Fibroblast of upper back skin (primary cell): ENCODE measurements around the gene KPNA4.

ENCODE experiments used
- DNase-seq: peaks from one replicate; pipeline ENCODE4 v3.0.0-alpha.2; 2013

KPNA4 gene

DNA sequence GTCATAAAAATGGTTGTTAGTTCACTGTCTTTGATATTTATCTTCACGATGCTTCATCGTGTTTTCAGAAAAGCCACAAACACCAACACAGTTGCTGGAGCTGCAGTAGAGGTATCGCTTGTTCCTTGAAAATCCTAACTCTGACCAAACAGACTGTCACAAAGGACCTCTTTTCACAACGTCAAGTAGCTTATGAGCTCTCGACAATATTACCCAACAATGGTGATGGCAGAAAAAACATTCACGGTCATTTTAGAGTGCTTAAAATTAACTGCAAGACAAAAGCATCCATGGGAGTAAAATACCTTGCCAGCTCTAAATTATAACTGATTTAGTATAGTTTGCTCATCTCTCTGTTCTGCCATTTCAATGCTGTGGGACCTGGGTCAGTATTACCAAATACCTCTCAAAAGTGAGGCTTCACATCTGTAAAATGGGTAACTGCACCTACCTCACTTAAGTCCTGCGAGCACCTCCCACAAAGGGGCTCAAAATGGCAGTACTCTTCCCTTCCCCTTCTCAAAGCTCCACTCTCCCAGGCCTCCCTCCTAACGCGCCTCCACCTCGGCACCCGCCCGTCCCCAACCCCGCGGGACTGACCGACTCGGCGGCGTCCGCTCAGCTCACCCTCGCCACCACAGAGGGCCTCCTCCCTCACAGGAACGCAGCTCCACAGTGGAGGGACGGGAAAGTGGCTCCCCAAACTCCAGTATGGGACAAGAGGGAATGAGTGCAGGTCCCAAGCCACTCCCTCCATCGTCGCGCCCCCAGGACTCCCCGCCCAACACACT lies 116.3 kb downstream of the KPNA4 start:
- DNase-seq, result peak; percentile 17

DNA sequence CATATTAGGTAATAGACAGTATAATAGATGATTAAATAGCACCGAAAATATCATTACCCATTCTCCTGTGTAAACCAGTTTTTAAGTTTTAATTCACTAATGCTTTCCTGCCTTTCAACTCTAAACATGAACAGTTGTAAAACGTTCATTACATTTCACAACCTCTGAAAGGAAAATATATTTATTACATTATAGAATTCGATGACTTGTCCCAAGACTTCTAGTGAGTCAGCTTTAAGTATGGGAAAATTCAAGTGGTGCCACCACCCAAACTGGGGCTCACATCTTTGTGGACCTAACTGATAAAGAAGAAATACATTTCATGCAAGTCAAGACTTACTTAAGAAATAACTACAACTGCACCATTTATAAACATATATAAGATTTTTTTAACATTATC lies 117.8 kb downstream of the KPNA4 start:
- DNase-seq, result peak; percentile 43

DNA sequence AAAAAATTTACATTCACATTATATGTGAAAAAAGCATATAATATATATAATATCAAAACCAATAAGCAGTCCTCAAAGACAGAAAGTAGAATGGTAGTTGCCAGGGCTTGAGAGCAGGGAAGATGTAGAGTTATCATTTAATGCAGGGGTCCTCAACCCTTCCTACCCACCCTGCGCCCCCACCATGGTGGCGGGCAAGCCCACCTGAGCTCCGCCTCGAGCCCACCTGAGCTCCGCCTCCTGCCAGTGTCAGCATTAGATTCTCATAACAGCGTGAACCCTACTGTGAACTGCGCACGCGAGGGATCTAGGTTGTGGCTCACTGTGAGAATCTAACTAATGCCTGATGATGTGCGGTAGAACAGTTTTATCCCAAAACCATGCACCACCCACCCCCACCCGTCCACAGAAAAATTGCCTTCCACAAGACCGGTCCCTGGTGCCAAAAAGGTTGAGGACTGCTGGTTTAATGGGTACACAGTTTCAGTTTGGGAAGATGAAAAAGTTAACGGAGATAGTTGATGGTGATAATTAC lies 118.8 kb downstream of the KPNA4 start:
- no peak for DNase-seq

DNA sequence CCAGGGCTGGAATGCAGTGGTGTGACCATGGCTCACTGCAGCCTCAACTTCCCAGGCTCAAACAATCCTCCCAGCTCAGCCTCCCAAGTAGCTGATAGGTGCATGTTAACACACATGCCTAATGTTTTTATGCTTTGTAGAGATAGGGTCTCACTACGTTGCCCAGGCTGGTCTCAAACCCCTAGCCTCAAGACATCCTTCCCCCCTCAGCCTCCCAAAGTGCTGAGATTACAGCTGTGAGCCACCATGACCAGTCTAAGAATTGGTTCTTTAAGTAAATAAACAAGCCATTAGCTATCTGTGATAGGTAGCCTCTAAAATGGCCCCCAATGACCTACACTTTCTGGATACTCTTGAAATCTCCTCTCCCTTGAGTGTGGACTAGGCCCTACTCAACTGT lies 119.5 kb downstream of the KPNA4 start:
- no peak for DNase-seq
